ENCODE results near the gene ANXA2R. TPM values are rescaled to one million over a fixed set of nuclear protein-coding genes. Genes with fewer than 3 reads are reported as not detected.
A peak's percentile ranks its signal among the peaks of the same experiment; 100 is the strongest.

Gene ANXA2R
- total and polyA plus RNA-seq, 2 of the 13 experiments (the other 11 are each of a cell fraction or from before 2014, with no cell fraction given) = 0.95 to 1.3 TPM

GRCh38 chr5:42994555-42995359, 45.4 kb downstream of the ANXA2R start (continued):
- peak; percentile 55; the same call in 1 of the 2 replicates for TF ChIP-seq ZFX (CRISPR knock-in tag; IDR thresholded peaks at IDR 0.05; ENCODE audit: low read depth)
- peak; percentile 59; the same call in 1 of the 2 replicates for TF ChIP-seq BORCS8-MEF2B (CRISPR knock-in tag; IDR thresholded peaks at IDR 0.05)
- no peak for TF ChIP-seq THYN1 (CRISPR knock-in tag; IDR thresholded peaks at IDR 0.05; ENCODE audit: borderline replicate concordance, low read depth)
- TF ChIP-seq NFATC3 (CRISPR knock-in tag; IDR thresholded peaks at IDR 0.05) = no peak
- 0 out of 2 replicates have a peak, but pooled peaks have one; percentile 56 for TF ChIP-seq ZNF777 (CRISPR knock-in tag; IDR thresholded peaks at IDR 0.05)
- no peak for TF ChIP-seq ATAD3A (CRISPR knock-in tag; IDR thresholded peaks at IDR 0.05)
- 0 out of 2 replicates have a peak, but pooled peaks have one; percentile 51 for TF ChIP-seq ZSCAN31 (CRISPR knock-in tag; IDR thresholded peaks at IDR 0.05; ENCODE audit: low read depth)
- no peak for TF ChIP-seq HNRNPUL1 (IDR thresholded peaks at IDR 0.05; ENCODE audit: low read depth, low read length)
- no peak for TF ChIP-seq ZNF879 (CRISPR knock-in tag; IDR thresholded peaks at IDR 0.05)
- TF ChIP-seq ZNF687 (CRISPR knock-in tag; IDR thresholded peaks at IDR 0.05) = peak; percentile 68
- 0 out of 2 replicates have a peak, but pooled peaks have one; percentile 27 for TF ChIP-seq KDM3A (CRISPR knock-in tag; IDR thresholded peaks at IDR 0.05; ENCODE audit: low read depth)
- 0 out of 2 replicates have a peak, but pooled peaks have one; percentile 7 for TF ChIP-seq GABPA (IDR thresholded peaks at IDR 0.05; ENCODE audit: low read depth, low read length)
- TF ChIP-seq GABPA (CRISPR knock-in tag; IDR thresholded peaks at IDR 0.05; ENCODE audit: low read depth) = peak; percentile 57; the same call in 1 of the 2 replicates
- TF ChIP-seq PRDM15 (CRISPR knock-in tag; IDR thresholded peaks at IDR 0.05) = peak; percentile 84
- peak; percentile 9; the same call in 1 of the 2 replicates for TF ChIP-seq FOXJ3 (CRISPR knock-in tag; IDR thresholded peaks at IDR 0.05; ENCODE audit: borderline replicate concordance)
- TF ChIP-seq TERF1 (CRISPR knock-in tag; IDR thresholded peaks at IDR 0.05) = no peak
- TF ChIP-seq NR0B2 (CRISPR knock-in tag; IDR thresholded peaks at IDR 0.05) = no peak
- TF ChIP-seq ZNF431 (CRISPR knock-in tag; IDR thresholded peaks at IDR 0.05; ENCODE audit: borderline replicate concordance, low read depth) = no peak
- TF ChIP-seq ZNF256 (CRISPR knock-in tag; conservative IDR thresholded peaks at IDR 0.05) = 0 out of 2 replicates have a peak, but pooled peaks have one; percentile 33
- TF ChIP-seq ZFY (CRISPR knock-in tag; IDR thresholded peaks at IDR 0.05) = peak; percentile 37; the same call in 1 of the 2 replicates
